Glutamatergic neuron (in vitro differentiated cells): ENCODE data around the gene SPTB. TPM values are rescaled to one million over a fixed set of nuclear protein-coding genes. Genes with fewer than 3 reads are reported as not detected.

ENCODE experiments used
- DNase-seq: peaks from one replicate; pipeline ENCODE4 v3.0.0; 2022
- H3K27ac Mint-ChIP-seq: one replicate; pipeline ENCODE4 v1.8.0; 2020; ENCODE audit warnings: mild to moderate bottlenecking, mixed read lengths, inconsistent platforms; ENCODE audit not compliant: unreplicated experiment
- H3K27me3 Mint-ChIP-seq: one replicate; pipeline ENCODE4 v1.8.0; 2020; ENCODE audit warnings: mild to moderate bottlenecking, moderate library complexity, mixed read lengths, inconsistent platforms; ENCODE audit not compliant: unreplicated experiment
- H3K36me3 Mint-ChIP-seq: one replicate; pipeline ENCODE4 v1.8.0; 2020; ENCODE audit warnings: mild to moderate bottlenecking, mixed read lengths, inconsistent platforms; ENCODE audit not compliant: unreplicated experiment
- H3K4me1 Mint-ChIP-seq: one replicate; pipeline ENCODE4 v1.8.0; 2020; ENCODE audit warnings: mild to moderate bottlenecking, low read depth, mixed read lengths, inconsistent platforms; ENCODE audit not compliant: unreplicated experiment
- H3K4me3 Mint-ChIP-seq: one replicate; pipeline ENCODE4 v1.8.0; 2020; ENCODE audit warnings: mild to moderate bottlenecking, mixed read lengths, inconsistent platforms; ENCODE audit not compliant: unreplicated experiment
- H3K9me3 Mint-ChIP-seq: one replicate; pipeline ENCODE4 v1.8.0; 2020; ENCODE audit warnings: mild to moderate bottlenecking, moderate library complexity, mixed read lengths, inconsistent platforms; ENCODE audit not compliant: unreplicated experiment
- total RNA-seq: library from RNA; stranded (reverse); fragmentation: NEBNext Ultra II Directional; extraction: Animal tissue kit (Norgen Biotek cat#: 25700); gene quantifications from one replicate; pipeline ENCODE4 v1.2.1, GENCODE V29; 2021; ENCODE audit not compliant: unreplicated experiment
- TF ChIP-seq, protein P1 (sequence below): fragments of 200-600 bp; sonication (generic); IDR thresholded peaks from one replicate; pipeline ENCODE4 v1.5.0; 2021; ENCODE audit not compliant: partially characterized antibody, unreplicated experiment

Gene SPTB
- total RNA-seq, 1 donor from 2014 or later: 1.9 TPM

DNA sequence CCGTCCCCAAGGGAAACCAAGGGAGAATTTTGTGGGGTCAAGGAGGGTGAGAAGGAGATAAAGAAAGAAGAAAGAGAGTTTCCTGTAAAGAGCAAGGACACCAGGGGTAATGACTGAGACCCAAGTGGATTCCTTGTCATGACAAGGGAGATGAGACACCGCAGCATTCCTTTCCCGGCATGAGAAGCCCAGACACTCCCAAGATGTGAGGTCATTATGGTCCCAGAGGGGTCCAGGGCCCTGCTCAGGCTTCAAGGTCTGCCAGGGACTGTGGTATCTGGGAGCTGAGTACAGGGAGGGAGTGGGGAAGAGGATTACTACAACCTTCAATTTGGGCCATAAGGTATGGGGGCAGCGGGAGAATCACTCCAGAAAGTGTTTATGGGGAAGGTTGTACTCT is 58.1 kb downstream of the SPTB start:
- H3K36me3 Mint-ChIP-seq: peaks cover 5% of the 10 kb centered on the region
- no peak for DNase-seq
- H3K4me3 Mint-ChIP-seq: no peak overlapping the region
- peaks cover 10% of the 10 kb centered on the region for H3K27me3 Mint-ChIP-seq
- peaks cover 12% of the 10 kb centered on the region for H3K9me3 Mint-ChIP-seq
- TF ChIP-seq, protein P1, sequence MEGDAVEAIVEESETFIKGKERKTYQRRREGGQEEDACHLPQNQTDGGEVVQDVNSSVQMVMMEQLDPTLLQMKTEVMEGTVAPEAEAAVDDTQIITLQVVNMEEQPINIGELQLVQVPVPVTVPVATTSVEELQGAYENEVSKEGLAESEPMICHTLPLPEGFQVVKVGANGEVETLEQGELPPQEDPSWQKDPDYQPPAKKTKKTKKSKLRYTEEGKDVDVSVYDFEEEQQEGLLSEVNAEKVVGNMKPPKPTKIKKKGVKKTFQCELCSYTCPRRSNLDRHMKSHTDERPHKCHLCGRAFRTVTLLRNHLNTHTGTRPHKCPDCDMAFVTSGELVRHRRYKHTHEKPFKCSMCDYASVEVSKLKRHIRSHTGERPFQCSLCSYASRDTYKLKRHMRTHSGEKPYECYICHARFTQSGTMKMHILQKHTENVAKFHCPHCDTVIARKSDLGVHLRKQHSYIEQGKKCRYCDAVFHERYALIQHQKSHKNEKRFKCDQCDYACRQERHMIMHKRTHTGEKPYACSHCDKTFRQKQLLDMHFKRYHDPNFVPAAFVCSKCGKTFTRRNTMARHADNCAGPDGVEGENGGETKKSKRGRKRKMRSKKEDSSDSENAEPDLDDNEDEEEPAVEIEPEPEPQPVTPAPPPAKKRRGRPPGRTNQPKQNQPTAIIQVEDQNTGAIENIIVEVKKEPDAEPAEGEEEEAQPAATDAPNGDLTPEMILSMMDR: no peak
- peaks cover 14% of the 10 kb centered on the region for H3K4me1 Mint-ChIP-seq
- H3K27ac Mint-ChIP-seq: no peak overlapping the region

DNA sequence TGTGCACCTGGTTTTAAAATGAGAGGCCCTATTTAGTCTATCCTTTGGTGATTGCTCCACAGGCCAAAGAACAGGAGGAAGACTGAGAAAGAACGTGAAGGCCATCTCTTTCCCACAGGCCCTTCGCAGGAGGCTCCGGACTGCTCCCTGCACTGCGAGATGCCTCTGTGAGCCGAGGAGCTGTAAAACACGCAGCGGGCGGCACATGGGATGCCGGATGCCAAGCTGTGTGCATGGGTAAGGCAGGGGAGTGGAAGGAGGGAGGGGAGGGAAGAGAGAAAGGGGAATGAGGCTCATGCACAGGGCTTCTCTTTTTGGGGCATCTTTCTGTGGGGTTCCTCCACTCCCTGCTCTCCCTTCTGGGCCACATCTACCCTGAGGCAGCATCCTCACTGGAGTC is 61.6 kb downstream of the SPTB start:
- no peak overlapping the region for H3K27ac Mint-ChIP-seq
- H3K4me1 Mint-ChIP-seq: peaks cover 14% of the 10 kb centered on the region
- peaks cover 5% of the 10 kb centered on the region for H3K36me3 Mint-ChIP-seq
- TF ChIP-seq, protein P1: no peak
- no peak for DNase-seq
- H3K4me3 Mint-ChIP-seq: no peak overlapping the region
- peaks cover 7% of the 10 kb centered on the region for H3K27me3 Mint-ChIP-seq
- H3K9me3 Mint-ChIP-seq: peaks cover 6% of the 10 kb centered on the region

DNA sequence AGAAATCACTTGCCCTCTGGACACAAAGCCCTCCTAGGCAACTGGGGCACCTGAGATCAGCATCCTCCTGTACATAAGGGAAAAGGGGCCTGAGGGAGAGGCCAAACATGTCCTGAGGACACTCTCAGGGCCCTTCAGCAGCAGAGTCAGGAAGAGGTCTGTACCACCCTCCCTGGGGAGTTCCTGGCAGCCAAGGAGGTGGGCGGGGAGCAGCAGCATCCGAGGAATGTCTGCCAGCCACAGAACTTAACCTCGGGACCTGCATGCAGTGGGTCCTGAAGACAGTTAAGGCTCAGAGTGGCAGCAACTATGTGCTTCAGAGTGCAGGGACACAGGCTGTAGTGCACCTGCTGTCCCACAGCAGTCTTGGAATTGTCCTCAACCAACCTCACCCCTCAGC is 62.1 kb downstream of the SPTB start:
- TF ChIP-seq, protein P1: no peak
- Mint-ChIP-seq H3K4me1 (peaks cover 10% of the 10 kb centered on the region), H3K27me3 (peaks cover 5% of the 10 kb centered on the region), H3K36me3 (peaks cover 5% of the 10 kb centered on the region), H3K9me3 (peaks cover 3% of the 10 kb centered on the region), H3K4me3 (no peak overlapping the region), H3K27ac (no peak overlapping the region)
- DNase-seq: no peak

DNA sequence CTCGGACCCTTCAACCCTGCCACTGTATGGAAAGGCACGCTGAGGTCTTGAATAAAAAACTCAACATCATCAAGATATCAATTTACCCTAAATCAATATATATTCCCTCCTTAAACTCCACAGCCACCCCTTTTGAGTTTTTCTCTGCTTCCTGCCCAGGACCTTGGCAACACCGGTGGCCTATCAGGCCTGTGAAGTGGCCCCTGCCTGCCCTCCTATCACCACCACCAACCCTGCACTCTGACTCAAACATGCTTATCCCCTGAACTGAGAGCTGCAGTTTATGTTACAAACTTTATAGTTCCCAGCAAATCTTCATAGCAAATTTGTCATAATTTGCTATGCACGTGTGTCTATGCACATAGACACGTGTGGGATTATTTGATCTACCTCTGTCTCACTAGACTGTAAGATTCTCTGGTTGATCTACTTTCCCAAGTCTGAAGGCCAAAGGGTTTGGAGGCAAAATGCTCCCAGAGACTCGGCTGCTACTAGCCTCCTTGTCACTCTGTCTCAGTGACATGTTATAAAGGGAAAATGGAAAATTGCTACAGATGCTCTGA is 63.4 kb downstream of the SPTB start:
- no peak overlapping the region for H3K27ac Mint-ChIP-seq

DNA sequence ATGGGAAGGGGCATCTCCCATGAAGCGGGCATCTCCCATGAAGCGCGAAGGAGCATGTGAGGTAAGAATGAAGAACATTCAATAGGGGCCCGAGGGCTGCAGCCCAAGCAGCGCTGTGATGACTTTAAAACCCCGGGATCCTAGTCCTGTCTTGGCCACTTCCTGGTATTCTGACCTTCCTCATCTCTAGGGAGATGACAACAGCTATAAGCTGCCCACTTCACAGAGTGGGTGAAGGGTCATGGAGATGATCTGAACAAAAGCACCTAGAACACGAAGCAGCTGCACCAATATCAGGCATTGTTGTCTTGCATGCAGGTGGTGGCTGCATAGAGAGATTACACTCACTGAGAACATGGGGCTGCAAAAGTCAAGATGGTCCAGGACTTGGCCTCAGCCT is 64.5 kb downstream of the SPTB start:
- Mint-ChIP-seq H3K27me3 (peaks cover 2% of the 10 kb centered on the region), H3K9me3 (peaks cover 1% of the 10 kb centered on the region), H3K4me1 (peaks cover 7% of the 10 kb centered on the region), H3K27ac (no peak overlapping the region), H3K36me3 (peaks cover 5% of the 10 kb centered on the region), H3K4me3 (no peak overlapping the region)
- TF ChIP-seq, protein P1: no peak
- DNase-seq: no peak

More for the DNA sequence above, 63.4 kb downstream of the SPTB start:
- Mint-ChIP-seq H3K27me3 (peaks cover 2% of the 10 kb centered on the region), H3K9me3 (peaks cover 1% of the 10 kb centered on the region), H3K4me3 (no peak overlapping the region), H3K4me1 (peaks cover 7% of the 10 kb centered on the region), H3K36me3 (peaks cover 5% of the 10 kb centered on the region)
- no peak for DNase-seq
- TF ChIP-seq, protein P1: no peak
